ENCODE measurements around the gene INPP5E.

INPP5E gene

DNA sequence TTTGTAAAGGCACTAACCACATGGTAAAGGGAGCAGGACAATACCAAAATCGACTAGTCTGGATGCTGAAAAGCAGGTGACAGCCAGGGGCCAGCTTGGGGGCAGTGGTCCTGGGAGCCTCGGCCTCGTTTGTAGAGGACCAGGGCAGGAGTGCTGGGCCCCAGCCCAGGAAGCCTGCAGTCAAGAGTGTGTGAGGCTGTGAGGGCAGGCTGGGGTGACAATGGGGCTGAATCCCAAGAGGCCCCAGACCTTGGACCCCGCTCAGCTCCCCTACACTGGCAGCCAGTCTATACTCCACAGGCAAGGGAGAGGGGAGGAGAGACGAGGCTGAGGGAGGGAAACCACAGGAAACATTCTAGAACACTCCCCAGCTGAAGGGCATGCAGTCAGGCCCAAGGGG, 2.6 kb upstream of the INPP5E start:
- Histone ChIP-seq H3K36me3 (ENCODE audit: insufficient read depth, low read length) (peaks cover 66% of the 10 kb centered on the region), H3K4me3 (ENCODE audit: low read length) (no peak overlapping the region), H3K4me1 (ENCODE audit: insufficient read depth, low read length) (peaks cover 4% of the 10 kb centered on the region; the same call in 1 of the 2 replicates), H3K9me3 (ENCODE audit: insufficient read depth, low read depth, low read length) (no peaks in the 10 kb centered on the region), H3K27ac (ENCODE audit: low read depth, low read length) (no peak overlapping the region), H3K27me3 (ENCODE audit: insufficient read depth, low read length) (no peaks in the 10 kb centered on the region), H3K9ac (ENCODE audit: low read depth, low read length) (no peak overlapping the region)
- WGBS, result 92% methylated on average over 4 of the region's 5 CpGs

DNA sequence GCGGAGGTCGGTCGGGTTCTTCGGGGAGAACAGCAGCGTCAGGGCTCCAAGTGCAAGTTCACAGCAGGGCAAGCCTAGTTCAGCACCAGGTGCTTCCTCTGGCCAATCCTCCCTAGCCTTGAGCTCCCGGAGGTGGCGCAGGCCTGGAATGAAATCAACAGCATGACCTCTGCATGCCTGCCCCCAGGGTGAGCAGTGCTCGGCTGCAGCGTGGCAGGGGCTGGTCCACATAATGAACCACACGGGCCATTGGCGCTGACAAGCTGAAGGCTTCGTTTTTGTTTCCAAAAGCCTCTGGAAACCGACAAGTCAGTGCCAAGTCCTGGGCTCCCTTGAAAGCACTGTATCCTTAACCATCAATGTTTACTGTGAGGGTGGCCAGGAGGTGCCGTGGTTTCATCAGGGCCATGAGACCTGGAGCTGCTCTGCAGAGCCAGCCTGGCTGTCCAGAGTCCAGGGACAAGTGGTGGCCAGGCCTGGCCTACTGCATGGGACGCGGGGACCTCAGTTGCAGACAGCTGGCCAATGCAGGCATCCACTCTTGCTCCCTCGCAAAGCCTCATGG, 2.1 kb upstream of the INPP5E start:
- Histone ChIP-seq H3K9ac (ENCODE audit: low read depth, low read length) (no peak overlapping the region), H3K9me3 (ENCODE audit: insufficient read depth, low read depth, low read length) (no peaks in the 10 kb centered on the region), H3K4me3 (ENCODE audit: low read length) (no peak overlapping the region), H3K36me3 (ENCODE audit: insufficient read depth, low read length) (peaks cover 61% of the 10 kb centered on the region), H3K4me1 (ENCODE audit: insufficient read depth, low read length) (peaks cover 4% of the 10 kb centered on the region; the same call in 1 of the 2 replicates), H3K27me3 (ENCODE audit: insufficient read depth, low read length) (no peaks in the 10 kb centered on the region), H3K27ac (ENCODE audit: low read depth, low read length) (no peak overlapping the region)
- 96% methylated on average over 17 of the region's 17 CpGs for WGBS

DNA sequence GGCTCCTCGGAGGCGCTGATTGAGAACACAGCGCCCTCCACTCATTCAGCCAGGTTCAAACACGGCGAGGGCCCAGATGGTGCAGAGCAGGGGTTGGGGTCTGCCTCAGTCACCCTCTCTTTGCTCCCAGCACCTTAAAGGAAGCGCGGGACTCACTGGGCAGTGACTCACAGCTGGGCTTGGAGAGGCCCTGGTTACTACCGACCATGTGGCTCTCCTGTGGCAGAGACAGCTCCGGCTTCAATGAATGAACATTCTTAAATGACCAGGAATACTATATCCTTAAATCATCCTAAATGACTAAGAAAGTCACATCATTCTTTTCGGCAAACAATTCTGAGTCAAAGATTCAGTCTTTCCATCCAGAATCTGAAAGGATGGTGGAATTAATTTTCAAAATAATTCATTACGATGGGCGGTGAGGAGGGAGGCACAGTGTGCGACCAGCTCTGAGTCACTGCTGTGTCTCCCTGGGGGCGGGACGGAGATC, 1.6 kb upstream of the INPP5E start:
- WGBS, result 97% methylated on average over 15 of the region's 15 CpGs
- no peak overlapping the region for H3K4me3 ChIP-seq (ENCODE audit: low read length)
- peaks cover 56% of the 10 kb centered on the region for H3K36me3 ChIP-seq (ENCODE audit: insufficient read depth, low read length)
- H3K9ac ChIP-seq (ENCODE audit: low read depth, low read length), result no peak overlapping the region
- no peak overlapping the region for H3K27ac ChIP-seq (ENCODE audit: low read depth, low read length)
- no peaks in the 10 kb centered on the region for H3K9me3 ChIP-seq (ENCODE audit: insufficient read depth, low read depth, low read length)
- peaks cover 4% of the 10 kb centered on the region; the same call in 1 of the 2 replicates for H3K4me1 ChIP-seq (ENCODE audit: insufficient read depth, low read length)
- no peaks in the 10 kb centered on the region for H3K27me3 ChIP-seq (ENCODE audit: insufficient read depth, low read length)

DNA sequence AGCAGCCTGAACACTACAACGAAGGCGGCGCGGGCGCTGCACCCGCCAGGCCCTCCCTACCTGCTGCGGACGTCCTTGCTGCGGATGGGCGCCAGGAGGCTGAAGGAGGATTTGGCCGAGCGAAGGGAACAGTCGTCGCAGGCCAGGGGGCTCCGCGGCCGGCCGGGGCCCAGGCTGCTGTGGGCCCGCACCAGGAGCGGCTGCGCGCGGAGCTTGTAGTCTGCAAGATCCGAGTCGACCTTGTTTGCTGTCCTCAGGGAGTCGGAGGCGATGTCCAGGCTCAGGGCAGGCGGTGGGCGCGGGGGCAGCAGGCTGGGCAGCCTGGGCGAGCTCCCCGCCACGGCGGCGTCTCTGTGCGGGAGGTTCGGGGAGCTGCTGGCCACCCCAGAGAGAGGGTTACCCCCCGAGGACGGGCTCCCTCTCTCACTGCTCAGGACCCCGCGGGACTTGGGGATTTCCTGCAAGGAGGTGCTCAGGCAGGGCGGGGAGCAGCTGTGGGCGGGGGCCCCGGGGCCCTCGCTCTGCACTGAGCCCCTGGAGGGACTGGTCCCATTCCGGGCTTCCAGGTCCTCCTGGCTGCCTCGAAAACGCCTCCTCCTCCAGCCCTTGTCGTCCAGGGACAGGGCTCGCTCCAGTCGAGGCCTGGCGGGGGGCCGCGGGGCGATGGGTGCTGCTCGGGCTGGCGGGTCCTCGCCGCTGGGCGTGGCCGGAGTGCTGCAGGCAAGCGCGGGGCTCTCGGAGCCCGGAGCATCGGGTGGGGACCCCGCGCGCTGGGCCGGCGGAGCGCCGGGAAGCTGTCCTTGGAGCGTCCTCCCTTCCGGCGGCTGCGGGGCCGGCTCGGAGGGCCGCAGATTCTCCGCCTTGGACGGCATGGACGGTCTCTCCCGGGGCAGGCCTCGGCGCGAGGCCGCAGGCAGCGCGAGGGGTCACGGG, 831 bp downstream of the INPP5E start:
- Histone ChIP-seq H3K4me1 (ENCODE audit: insufficient read depth, low read length) (peaks cover 4% of the 10 kb centered on the region; the same call in 1 of the 2 replicates), H3K36me3 (ENCODE audit: insufficient read depth, low read length) (peaks cover 33% of the 10 kb centered on the region), H3K27me3 (ENCODE audit: insufficient read depth, low read length) (no peaks in the 10 kb centered on the region), H3K27ac (ENCODE audit: low read depth, low read length) (no peak overlapping the region; the same call in 1 of the 2 replicates), H3K9me3 (ENCODE audit: insufficient read depth, low read depth, low read length) (no peaks in the 10 kb centered on the region), H3K9ac (ENCODE audit: low read depth, low read length) (peak overlapping the region; percentile 87), H3K4me3 (ENCODE audit: low read length) (peak overlapping the region; percentile 81)
- 1% methylated on average over 91 of the region's 91 CpGs for WGBS

DNA sequence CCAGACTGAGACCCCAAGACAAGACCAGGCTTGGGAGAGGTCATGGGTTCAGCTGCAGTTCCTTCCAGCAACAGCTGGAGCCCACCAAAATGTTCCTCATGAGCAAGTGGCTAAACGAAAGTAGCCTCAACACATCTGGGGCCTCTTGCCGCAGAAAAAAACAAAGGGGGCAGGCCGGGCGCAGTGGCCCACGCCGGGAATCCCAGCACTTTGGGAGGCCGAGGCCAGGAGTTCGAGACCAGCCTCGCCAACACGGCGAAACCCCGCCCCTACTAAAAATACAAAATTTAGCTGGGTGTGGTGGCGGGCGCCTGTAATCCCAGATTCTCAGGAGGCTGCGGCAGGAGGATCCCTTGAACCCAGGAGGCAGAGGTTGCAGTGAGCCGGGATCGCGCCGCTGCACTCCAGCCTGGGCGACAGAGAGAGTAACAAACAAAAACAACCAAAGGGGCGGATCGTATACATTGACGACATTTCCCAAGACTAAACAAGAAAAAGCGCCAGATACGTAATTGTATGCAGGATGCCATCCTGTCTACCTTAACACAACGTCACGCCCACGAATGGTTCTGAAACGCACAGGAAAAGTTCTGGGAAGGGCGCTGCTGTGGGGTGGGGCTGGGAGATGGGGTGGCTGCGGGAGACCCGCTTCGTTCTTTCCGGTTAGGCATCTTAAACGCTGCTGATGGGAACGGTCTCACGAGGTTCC, 1.7 kb downstream of the INPP5E start:
- H3K27ac ChIP-seq (ENCODE audit: low read depth, low read length), result no peak overlapping the region
- peaks cover 4% of the 10 kb centered on the region; the same call in 1 of the 2 replicates for H3K4me1 ChIP-seq (ENCODE audit: insufficient read depth, low read length)
- peak overlapping the region; percentile 87 for H3K9ac ChIP-seq (ENCODE audit: low read depth, low read length)
- H3K36me3 ChIP-seq (ENCODE audit: insufficient read depth, low read length), result peaks cover 25% of the 10 kb centered on the region
- H3K27me3 ChIP-seq (ENCODE audit: insufficient read depth, low read length), result no peaks in the 10 kb centered on the region
- peak overlapping the region; percentile 81 for H3K4me3 ChIP-seq (ENCODE audit: low read length)
- H3K9me3 ChIP-seq (ENCODE audit: insufficient read depth, low read depth, low read length), result no peaks in the 10 kb centered on the region
- 59% methylated on average over 37 of the region's 37 CpGs for WGBS

DNA sequence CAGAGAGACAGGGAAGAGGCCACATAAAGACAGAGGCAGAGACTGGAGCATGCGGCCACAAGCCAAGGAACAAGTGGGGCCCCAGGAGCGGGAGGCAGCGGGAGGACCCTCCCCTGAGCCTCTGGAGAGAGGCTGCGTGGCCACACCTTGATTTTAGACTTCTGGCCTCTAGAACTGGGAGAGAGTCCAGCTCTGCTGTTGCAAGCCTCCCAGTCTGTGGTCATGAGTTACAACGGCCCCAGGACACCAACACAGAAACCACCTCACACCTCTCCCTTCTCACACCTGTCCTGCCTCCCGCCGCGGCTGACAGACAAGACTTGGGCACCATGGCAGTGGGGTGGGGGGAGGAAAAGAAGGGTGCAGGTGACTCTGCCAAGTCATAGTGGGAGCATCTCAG, 2.2 kb downstream of the INPP5E start:
- Histone ChIP-seq H3K27ac (ENCODE audit: low read depth, low read length) (no peak overlapping the region), H3K27me3 (ENCODE audit: insufficient read depth, low read length) (no peaks in the 10 kb centered on the region), H3K9ac (ENCODE audit: low read depth, low read length) (no peak overlapping the region), H3K36me3 (ENCODE audit: insufficient read depth, low read length) (peaks cover 19% of the 10 kb centered on the region), H3K4me1 (ENCODE audit: insufficient read depth, low read length) (peaks cover 4% of the 10 kb centered on the region; the same call in 1 of the 2 replicates), H3K9me3 (ENCODE audit: insufficient read depth, low read depth, low read length) (no peaks in the 10 kb centered on the region), H3K4me3 (ENCODE audit: low read length) (peak overlapping the region; percentile 81)
- 91% methylated on average over 8 of the region's 8 CpGs for WGBS

DNA sequence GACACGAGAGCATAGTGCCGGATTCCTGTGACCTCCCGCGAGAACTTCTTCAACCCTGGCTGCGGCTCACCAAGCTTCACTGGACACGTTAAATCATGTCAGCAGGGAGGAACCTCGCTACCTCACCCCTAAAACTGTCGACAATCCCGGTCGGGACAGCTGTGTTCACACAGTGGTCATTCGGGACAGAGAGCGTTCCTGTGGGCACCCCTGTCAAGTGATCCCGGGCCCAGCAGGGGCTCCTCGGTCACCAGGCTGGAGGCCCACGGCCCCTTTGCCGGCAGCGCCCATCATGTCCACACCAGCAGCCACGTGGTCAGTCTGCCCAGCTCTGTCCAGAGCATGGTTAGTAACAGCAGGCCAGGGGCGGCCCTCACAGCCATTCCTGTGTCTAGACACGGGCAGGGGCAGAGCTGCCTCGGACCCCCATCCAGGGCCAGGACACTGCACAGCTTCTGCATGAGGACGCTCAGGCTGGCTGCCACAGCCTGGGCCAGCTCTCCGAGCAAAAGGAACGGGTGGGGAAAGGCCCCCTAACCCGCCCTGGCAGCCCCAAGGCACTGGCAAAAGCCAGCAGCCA, 3.5 kb downstream of the INPP5E start:
- no peak overlapping the region for H3K4me3 ChIP-seq (ENCODE audit: low read length)
- peaks cover 4% of the 10 kb centered on the region; the same call in 1 of the 2 replicates for H3K4me1 ChIP-seq (ENCODE audit: insufficient read depth, low read length)
- no peak overlapping the region for H3K9ac ChIP-seq (ENCODE audit: low read depth, low read length)
- H3K9me3 ChIP-seq (ENCODE audit: insufficient read depth, low read depth, low read length), result no peaks in the 10 kb centered on the region
- H3K36me3 ChIP-seq (ENCODE audit: insufficient read depth, low read length), result peaks cover 6% of the 10 kb centered on the region
- 86% methylated on average over 25 of the region's 25 CpGs for WGBS
- no peaks in the 10 kb centered on the region for H3K27me3 ChIP-seq (ENCODE audit: insufficient read depth, low read length)
- no peak overlapping the region for H3K27ac ChIP-seq (ENCODE audit: low read depth, low read length)

DNA sequence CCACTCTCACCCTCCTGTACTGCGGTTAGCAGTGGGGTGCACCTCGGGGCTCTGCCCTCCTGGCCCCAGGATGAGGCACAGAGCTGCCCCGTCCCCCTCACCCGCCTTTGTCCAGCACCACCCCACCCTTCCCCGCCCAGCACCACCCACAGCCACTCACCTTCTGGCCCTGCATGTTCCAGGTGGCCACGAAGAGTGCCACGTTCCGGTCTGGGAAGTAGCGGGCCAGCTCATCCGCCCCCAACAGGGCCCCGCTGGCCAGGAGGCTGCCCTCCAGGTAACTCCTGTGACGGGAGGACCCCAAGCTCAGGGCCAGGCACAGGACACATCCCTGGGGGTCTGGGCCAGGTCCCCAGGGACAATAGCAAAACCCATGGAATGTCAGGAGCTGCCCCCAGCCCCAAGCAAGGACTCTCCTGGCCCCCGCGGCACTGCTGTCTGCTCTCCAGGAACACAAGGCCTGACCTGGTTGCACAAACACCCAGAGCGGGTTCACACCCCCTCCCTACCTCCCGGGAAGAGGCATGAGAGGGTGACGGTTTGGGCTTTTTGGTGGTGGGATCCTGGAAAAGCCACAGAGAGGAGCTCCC, 5.0 kb downstream of the INPP5E start:
- H3K9me3 ChIP-seq (ENCODE audit: insufficient read depth, low read depth, low read length), result no peaks in the 10 kb centered on the region
- H3K4me3 ChIP-seq (ENCODE audit: low read length), result no peak overlapping the region
- H3K27me3 ChIP-seq (ENCODE audit: insufficient read depth, low read length), result no peaks in the 10 kb centered on the region
- H3K27ac ChIP-seq (ENCODE audit: low read depth, low read length), result no peak overlapping the region
- H3K9ac ChIP-seq (ENCODE audit: low read depth, low read length), result no peak overlapping the region
- 95% methylated on average over 17 of the region's 17 CpGs for WGBS
- H3K4me1 ChIP-seq (ENCODE audit: insufficient read depth, low read length), result peaks cover 4% of the 10 kb centered on the region; the same call in 1 of the 2 replicates
- H3K36me3 ChIP-seq (ENCODE audit: insufficient read depth, low read length), result peaks cover 11% of the 10 kb centered on the region

DNA sequence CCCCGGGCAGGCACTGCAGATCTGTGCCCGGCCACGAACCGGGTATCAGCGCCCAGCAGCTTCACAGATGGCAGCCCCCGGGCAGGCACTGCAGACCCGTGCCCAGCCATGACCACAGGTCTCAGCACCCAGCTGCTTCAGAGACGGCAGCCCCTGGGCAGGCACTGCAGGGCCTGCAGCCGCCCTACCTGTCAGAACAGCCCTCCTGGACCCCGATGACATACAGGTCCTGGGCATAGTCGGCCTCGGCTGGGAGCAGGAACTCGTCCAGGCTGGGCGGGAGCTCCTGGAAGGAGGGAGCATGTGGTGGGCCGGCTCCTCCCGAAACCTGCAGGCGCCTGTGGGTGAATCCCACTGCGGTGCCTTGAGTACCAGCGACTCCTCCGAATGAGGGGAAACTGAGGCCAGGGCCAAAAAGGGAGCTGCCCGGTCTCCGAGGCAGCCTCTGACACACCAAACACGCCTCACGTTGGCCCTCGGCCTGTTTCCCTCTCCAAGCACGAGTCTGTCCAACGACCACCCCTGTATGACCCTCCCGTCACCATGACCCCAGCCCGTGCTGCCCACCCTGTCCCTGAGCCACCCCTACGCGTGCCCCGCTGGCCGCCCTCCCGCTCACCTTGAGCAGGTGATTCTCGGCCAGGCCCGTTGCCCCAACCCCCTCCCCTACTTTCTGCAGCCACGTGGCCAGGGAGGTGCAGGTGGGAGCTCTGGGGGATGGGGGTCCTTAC, 5.6 kb downstream of the INPP5E start:
- 95% methylated on average over 36 of the region's 37 CpGs for WGBS
- H3K27ac ChIP-seq (ENCODE audit: low read depth, low read length), result no peak overlapping the region
- H3K27me3 ChIP-seq (ENCODE audit: insufficient read depth, low read length), result no peaks in the 10 kb centered on the region
- H3K4me3 ChIP-seq (ENCODE audit: low read length), result no peak overlapping the region
- peaks cover 17% of the 10 kb centered on the region for H3K36me3 ChIP-seq (ENCODE audit: insufficient read depth, low read length)
- H3K4me1 ChIP-seq (ENCODE audit: insufficient read depth, low read length), result peaks cover 4% of the 10 kb centered on the region; the same call in 1 of the 2 replicates
- H3K9me3 ChIP-seq (ENCODE audit: insufficient read depth, low read depth, low read length), result no peaks in the 10 kb centered on the region
- no peak overlapping the region for H3K9ac ChIP-seq (ENCODE audit: low read depth, low read length)

All from HUES64 (cell line).